SIG-M5 treated with dmso at 0.1 percent for 504 hours (cell line): ENCODE data around the gene MPPED2.

Source experiments
- DNase-seq: peaks from one replicate; lab custom pipeline; 2025; ENCODE audit not compliant: unreplicated experiment; lab: John Stamatoyannopoulos, UW

Gene MPPED2

GRCh38 chr11:30488304-30488998, 97.7 kb downstream of the MPPED2 start:
- DNase-seq: peak; percentile 38

DNA sequence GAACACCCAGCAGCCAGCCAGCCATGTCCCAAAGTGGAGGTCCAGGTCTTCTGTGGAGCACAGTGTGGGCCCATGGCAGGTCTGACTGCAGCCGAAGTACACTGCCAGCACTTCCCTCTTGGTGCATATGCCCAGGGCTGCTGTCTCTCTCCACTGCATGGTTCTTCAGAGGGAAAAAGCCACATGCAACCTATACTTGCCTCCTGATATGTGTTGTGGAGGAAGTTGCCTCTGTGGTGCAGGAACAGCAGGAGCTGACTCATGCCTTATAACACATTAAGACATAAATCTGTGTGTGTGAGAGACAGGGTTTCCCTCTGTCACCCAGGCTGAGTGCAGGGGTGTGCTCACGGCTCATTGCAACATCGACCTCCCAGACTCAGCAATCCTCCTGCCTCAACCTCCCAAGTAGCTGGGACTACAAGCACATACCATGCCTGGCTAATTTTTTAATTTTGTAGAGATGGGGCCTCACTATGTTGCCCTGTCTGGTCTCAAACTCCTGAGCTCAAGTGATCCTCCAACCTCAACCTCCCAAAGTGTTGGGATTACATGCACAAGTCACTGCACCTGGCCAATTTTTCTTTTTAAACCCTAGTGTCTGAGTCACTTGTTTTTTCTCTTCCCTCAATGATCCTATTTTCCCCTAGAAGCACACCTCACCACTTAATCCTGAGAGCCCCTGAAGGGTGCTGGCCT, 98.8 kb downstream of the MPPED2 start:
- DNase-seq: no peak

- no peak for DNase-seq
Measured at GRCh38 chr11:30485756-30486155, 100.4 kb downstream of the MPPED2 start.

DNA sequence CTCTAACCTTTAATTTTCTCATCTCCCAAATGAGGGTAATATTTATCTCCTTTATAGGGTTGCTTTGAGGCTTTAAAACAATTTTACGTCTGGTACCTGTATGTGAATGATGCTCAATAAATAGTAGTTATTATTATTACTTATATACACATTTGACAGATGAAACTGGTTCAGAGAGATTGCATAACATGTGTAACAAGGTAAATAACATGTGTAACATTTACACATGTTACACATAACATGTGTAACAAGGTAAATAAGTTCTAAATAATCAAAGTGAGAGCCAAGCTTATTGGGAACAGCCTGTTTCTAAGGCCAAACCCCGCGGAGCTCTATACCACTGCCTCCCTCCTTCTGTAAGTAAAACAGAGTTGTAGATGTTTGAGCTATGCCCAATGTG, 100.9 kb downstream of the MPPED2 start:
- DNase-seq: no peak

GRCh38 chr11:30483056-30483455, 103.1 kb downstream of the MPPED2 start:
- DNase-seq: peak; percentile 1

GRCh38 chr11:30481796-30482195, 104.4 kb downstream of the MPPED2 start:
- DNase-seq: no peak

GRCh38 chr11:30481330-30481729, 104.8 kb downstream of the MPPED2 start:
- no peak for DNase-seq

DNA sequence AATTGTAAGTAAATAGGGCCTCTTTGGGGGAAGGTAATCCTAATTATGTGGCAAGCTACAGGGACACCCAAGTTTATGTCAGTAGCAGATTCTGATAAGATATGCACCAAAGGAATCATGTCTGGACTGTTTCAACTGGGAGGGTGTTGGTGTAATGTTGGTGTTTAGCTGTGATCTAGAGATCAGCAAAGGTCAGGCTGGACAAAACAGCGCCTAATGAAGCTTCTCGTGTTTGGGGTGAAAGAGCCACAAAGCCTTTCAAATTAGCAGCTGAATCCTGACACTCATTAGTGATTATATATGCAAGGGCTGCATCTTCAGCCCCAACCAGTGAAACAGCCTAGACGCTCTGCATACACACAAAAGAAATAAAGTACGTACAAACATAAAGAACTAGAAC, 106.3 kb downstream of the MPPED2 start:
- no peak for DNase-seq

DNA sequence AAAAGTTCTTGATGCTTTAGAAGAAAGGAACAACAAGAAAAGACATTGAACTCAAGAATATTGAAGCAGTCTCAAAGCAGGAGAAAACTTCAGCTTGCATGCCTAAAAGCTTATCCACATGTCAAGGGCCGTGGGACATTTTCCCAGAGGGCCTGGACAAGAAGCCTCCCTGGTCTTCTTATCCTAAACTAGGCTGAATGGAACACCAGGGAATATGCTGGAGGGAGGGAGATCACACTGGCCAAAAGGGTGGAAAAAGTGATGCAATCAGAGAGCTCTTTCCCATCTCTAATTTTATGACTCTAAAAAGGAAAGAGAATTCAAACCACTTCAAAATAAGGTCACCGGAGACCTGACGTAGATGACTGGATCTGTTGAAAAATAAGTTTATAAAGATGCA, 107.2 kb downstream of the MPPED2 start:
- no peak for DNase-seq

DNA sequence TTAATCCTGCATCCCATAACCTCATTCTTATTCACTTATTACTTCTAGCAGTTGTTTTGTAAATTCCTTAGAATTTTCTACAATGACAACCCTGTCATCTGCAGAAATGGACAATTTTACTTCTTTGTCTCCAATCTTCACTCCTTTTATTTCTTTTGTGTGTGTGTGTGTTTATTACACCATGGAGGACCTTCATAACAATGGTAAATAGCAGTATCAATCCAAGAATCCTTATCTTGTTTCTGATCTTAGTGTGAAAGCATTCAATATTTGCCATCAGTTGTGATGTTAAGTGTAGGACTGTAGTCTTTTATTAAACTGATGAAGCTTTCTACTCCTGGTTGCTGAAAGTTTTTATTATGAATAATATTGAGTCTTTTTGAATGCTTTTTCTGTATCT, 109.1 kb downstream of the MPPED2 start:
- no peak for DNase-seq

DNA sequence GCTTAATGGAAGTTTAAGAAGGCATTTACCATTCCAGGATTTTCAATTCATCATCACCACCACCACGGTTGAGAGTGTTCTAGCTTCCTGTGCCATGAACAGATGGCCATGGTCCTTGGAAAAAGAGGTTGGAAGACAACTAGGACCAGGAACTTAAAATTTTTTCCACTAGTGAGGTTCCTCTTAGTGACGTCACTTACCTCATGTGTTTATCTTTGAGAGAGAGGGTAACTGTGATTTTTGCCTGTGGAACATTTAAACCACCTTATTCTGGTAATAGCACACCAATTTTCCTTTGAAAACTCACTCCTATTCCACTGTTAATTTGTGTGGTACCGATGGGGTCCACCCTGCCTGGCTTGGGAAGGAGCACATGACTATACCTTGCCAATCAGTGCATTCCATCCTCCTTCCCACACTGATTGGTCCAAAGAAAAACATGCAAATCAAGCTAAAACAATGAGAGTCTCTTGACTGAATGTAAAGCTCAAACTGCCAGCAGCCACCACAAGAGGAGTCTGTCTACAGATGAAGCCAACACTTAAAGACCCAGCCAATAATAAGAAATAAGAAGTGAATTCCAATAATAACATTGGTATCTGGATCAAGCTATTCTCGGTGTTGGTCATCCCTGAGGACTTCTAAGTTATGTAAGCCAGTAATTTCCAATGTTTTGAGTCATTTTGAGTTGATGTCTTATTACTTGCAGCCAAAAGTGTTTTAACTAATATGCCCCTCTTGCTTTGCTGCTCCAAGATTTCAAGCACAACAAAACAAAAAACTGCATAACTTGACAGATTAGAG, 111.8 kb downstream of the MPPED2 start:
- DNase-seq: no peak

DNA sequence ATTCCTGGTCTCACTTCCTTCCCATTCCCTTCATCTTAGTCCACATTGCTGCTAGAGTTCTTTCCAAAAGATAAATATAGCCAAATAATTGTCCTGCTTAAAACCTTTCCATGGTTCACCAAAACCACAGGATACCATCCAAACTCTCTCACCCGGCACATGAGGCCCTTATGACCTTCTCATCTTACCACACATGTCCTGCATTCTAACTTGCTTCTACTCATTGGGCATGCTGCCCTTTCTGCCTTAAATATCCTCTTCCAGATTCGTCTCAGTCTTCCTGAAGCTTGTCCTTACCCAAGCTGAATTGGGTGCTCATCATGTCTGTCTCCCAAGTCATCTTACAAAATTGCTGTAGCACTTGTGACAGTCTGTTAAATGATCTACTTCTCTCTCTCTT, 114.9 kb downstream of the MPPED2 start:
- no peak for DNase-seq

DNA sequence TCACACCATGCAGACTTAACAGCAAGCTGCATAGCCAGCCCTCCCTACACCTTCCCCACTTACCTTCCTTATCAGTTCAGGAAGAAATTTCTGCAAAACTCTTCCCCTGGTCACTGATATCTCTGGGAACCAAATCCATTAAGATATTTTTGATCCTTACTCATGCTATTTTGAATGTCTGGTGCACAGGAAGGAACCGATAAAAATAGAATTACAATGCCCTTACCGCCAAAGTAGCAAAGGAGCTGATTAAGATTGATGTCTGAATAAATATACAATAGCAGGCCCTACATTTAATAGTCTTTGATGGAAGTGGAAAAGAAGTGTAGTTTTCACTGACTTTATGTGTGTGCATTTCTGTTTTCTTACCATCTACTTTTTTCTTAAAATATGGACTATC, 117.3 kb downstream of the MPPED2 start:
- DNase-seq: no peak

GRCh38 chr11:30467176-30467575, 119.0 kb downstream of the MPPED2 start:
- DNase-seq: no peak

- no peak for DNase-seq
Measured at GRCh38 chr11:30465623-30466022, 120.5 kb downstream of the MPPED2 start.

GRCh38 chr11:30465192-30465591, 121.0 kb downstream of the MPPED2 start:
- DNase-seq: no peak

- no peak for DNase-seq
Measured at GRCh38 chr11:30463266-30463665, 122.9 kb downstream of the MPPED2 start.

GRCh38 chr11:30462421-30462820, 123.7 kb downstream of the MPPED2 start:
- DNase-seq: no peak

- DNase-seq: no peak
Measured at GRCh38 chr11:30459821-30460220, 126.3 kb downstream of the MPPED2 start.

DNA sequence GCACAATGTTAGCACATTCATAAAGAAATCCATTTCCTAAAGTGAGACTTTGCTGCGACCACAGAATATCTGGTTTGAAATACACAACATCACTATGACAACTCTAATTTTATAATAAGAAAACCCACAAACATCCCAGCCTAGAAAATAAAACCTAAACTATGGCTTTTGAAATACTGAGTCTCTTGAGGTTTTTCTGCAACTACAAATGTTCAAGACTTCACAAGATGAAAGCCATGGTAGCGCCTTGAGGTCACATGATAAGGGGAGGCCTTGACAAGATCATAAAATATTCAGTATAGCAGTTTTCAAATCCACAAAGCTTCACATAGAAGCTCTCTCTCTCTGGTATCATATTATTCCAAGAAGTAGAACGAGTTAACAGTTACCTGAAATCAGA, 126.8 kb downstream of the MPPED2 start:
- no peak for DNase-seq

- DNase-seq: no peak
Measured at GRCh38 chr11:30458541-30458940, 127.6 kb downstream of the MPPED2 start.

- DNase-seq: no peak
Measured at GRCh38 chr11:30457087-30457486, 129.1 kb downstream of the MPPED2 start.
